ENCODE results near the gene RIPOR3.

RIPOR3 gene

GRCh38 chr20:50690650-50691572 lies at the start of gene RIPOR3:
TSS of gene RIPOR3 (minus strand) at chr20:50691542. CDS start at chr20:50691128, 414 bp downstream.
- peak; percentile 63 for DNase-seq (ENCODE audit: low read depth)

DNA sequence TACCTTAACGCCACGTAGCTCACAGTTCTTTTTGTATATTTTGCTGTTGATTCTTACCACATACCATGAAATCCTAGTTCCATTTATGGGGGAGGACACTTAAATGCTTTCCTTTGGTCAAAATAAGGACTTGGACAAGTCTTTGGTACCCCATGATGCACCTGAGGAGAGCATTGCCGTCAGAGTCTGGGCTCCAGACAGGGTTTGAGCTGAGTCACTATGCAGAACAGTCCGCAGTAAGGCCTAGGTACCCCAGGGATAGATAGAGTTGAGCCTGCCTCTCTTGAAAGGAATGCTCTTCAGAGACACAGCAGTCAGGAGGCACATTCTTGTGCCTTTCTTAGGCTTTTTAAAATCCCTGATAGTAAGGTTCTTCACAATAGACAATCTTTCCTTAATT lies 46.0 kb upstream of the RIPOR3 start:
- DNase-seq (ENCODE audit: low read depth): no peak

DNA sequence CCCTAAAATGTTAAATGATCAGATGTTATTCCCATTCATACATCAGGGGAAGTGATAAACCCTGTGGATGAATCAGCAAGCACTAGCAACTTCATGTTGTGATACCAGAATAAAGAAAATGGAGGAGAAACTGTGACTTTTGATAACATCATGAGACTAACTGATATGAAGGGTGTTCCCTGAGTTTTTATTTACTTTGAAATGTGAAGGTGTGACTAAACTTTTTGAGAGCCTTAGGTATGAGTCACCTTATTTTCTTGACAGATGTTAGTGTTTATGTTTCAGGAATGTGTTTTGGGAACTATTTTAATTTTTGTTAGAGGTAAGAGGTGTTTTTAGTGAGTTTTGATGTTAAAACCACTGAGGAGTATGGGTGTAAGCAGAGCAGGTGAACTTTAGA lies 44.5 kb upstream of the RIPOR3 start:
- DNase-seq (ENCODE audit: low read depth): peak; percentile 52

GRCh38 chr20:50734730-50735679 lies 43.7 kb upstream of the RIPOR3 start:
- DNase-seq (ENCODE audit: low read depth): no peak

DNA sequence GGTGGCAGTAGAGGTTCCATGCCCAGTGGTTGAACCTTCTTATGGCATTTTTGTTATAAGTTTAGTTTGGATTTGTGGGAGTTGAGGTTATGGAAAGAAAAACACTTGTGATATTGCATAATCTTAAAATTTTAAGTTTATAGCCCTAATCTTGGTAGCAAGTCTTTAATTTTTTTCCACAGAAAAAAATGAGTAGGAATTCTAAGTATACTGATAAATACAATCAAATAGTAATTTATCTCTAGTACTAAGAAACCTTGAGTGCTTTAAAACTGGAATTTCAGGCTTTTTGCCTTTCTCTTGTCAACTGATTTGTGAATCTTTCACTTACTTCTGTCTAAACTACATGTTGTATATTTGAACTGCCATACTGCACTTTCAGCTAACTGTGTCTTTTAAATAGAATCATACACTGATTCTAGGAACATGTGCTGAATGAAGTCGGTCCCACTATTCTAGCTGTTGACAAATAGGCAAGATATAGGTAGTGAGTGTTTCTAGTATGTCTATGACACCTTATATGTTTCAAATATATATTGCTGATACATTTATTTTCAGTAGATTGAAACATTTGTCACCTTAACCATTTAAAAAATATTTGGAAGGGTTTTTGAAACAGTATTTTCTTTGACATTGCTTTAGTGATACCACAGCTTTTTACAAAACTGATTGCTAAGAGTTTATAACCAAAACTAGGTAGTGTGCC lies 42.5 kb upstream of the RIPOR3 start:
- no peak for DNase-seq (ENCODE audit: low read depth)

DNA sequence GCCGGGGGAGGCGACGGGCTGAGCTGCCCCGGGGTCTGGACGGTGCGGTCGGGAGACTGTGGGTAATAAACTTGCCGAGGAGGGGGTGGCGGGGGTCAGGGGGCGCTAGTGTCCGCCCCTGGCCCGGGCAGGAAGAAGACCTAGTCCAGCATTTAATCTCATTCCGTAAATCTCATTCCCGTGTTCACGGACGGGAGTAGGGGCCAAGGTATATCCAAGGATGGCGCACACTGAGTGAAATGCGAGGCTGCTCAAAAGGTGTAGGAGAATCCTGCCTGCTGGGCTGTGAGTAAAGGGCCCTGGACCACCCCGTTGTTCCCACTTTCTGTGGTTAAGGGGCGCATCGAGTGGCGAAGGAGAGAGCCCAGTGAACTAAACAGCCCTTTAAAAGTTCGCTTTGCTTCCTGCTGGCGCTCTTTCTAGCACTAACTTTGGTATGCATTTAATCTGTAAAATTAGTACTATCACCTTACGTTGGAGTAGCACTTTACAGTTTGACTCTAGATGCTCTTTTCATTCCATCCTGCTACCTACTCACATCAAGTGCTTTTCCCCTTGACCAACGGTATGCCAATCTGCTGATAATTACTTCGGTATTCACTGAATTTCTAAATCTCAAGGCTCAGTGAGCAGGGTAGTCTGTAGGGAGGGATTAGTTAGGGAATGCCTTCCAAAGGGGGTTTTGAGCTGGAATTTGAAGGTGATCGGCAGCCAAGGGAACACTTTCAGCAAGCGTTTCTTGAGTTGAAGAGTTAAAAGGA lies 40.8 kb upstream of the RIPOR3 start:
- DNase-seq (ENCODE audit: low read depth): no peak

DNA sequence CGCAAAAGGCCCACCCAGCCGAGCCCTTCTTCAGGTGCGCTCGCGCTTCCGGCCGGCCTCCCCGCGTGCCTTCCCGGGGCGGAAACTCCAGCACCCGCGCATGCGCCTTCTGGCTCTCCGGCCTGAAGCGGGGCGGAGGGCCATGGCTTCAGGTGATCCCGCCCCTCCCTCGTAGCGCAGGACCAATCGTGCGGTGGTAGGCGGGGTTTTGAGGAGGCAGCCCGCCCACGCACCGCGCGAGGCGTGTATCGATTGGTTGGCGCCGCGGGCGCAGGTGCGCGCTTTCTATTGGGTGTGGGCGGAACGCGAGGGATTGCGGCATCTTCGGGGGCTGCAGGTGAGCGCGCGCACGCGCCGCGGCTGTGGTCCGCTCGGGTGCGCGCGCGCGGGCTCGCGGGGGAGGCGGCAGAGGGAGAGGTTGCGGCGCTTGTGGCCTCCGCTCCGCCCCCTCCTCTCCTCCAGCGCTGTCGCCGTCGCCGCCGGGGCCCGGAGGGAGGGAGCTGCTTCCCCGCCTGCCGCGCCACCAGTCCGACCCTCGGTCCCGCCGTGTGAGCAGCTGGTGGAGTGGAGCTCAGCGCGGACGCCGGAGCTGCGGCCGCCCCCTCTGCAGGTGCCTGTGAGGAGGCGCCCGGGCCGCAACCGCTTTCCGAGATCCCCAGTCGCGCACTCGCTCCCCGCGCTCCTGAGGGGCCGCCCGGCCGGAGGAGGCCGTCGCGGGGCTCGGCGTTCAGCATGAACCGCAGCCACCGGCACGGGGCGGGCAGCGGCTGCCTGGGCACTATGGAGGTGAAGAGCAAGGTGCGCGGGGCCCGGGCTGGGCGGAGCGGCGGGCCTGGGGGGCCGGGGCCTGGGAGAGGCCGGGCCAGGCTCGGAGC lies 40.0 kb upstream of the RIPOR3 start, which contains the start of gene PARD6B:
PARD6B (plus strand) TSS at position 526 of the 875 bp plus-strand sequence; CDS start at position 733, 207 bp downstream.
- DNase-seq (ENCODE audit: low read depth): peak; percentile 99

DNA sequence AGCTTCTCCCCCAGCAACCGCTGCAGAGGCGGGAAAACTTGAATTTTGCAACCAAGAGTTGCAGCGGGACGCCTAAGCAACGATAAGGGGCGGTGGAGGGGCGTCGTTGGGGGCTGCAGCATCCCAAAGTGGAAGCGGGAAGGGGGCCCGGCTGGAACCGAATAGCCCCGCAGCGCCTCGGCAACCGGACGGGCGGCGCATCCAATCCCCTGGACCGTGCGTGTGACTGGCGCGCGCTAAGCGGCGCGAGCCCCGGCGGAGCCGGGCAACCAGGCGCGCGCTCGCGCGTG lies 39.4 kb upstream of the RIPOR3 start:
- no peak for DNase-seq (ENCODE audit: low read depth)

- peak; percentile 51 for DNase-seq (ENCODE audit: low read depth)
Observed at GRCh38 chr20:50729901-50730764, 38.8 kb upstream of the RIPOR3 start.

DNA sequence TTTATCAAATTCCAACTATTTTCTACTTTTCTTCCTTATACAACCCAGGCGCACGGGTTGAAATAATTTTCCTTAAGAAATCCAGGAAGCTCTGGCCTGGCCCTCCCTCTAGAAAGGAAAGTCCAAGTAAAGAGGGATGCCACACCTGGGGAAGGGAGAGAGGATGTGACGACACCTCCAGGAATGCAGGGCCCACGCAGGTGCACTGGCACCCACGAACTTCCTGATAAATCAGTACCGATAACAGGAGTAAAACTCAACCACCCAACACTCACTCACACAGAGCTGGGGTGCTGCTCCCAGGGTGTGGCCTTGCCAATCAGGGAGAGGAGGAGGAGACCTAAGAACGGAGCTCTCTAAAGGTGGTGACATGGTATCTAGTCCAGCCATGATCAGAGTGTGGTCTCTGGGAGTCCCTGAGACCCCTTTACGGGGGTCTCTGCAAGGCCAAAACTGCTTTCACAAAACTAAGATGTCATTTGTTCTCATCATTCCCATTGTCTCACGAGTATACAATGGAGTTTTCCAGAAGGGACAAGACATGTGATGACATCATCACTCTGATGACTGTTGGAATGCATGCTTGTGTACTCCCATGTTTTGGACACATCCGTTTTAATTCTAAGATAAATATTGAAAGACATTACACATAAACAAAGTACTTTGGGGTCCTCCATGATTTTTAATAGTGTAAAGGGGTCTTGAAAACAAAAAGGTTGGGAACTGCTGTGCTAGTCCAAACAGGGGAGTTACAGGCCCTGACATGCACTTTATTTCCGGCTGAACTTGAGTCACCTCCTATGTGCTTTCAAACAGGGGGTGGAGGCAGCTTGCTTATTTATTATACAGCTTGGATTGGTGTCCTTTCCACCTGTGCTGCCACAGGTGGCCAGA lies 37.9 kb upstream of the RIPOR3 start:
- peak; percentile 53 for DNase-seq (ENCODE audit: low read depth)

DNA sequence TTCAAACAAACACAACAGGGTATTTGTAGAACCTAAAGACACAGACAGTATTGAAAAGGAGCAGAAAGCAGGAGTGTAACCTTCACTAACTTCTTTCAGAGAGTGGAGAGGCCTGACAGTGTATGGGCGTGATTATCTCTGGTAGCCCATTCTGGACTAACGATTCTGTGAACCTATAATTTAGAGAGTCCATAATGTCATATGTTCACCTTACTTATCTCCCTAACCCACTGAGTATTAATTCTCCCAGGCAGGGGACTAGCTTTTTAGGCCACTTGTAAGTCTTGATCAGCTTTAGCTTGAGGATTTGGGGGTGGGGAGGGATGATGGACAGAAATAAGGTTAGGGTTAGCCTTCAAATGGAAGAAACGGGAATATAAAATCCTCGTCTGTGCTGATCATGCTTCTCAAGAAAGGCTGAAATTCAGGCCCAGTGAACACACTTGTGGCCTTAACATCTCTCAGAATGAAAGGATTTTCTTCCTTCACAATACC lies 37.2 kb upstream of the RIPOR3 start:
- no peak for DNase-seq (ENCODE audit: low read depth)

DNA sequence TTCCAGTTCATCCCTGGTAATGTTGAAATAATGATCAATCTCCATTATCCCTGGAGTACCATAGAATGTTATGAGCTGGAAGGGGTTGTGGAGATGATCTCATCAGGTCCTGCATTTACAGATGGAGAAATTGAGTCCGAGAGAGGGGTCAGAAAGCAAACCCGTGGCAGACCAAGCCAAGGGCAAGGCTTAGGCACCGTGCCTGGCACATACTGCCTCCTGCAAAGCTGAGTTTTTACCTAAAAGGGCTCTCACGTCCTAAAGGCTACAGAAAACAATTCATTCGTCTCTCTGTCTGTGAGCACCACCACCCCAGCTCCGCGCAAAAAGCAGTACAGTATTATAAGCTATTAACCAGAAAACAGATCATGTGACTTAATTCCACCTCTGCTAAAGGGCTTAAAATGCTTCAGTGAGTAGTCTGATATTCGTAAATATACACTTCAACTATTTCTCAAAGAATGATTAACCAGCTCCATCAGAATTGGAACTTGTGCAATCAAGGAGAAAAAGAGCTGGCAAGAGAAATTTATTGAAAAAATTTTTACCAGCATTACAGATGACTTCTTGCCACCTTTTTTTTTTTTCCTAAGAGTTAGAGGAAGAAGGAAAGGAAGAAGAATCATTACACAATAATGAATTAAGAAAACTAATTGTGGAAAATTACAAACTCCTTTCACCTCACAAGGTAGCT lies 36.6 kb upstream of the RIPOR3 start:
- DNase-seq (ENCODE audit: low read depth): no peak

DNA sequence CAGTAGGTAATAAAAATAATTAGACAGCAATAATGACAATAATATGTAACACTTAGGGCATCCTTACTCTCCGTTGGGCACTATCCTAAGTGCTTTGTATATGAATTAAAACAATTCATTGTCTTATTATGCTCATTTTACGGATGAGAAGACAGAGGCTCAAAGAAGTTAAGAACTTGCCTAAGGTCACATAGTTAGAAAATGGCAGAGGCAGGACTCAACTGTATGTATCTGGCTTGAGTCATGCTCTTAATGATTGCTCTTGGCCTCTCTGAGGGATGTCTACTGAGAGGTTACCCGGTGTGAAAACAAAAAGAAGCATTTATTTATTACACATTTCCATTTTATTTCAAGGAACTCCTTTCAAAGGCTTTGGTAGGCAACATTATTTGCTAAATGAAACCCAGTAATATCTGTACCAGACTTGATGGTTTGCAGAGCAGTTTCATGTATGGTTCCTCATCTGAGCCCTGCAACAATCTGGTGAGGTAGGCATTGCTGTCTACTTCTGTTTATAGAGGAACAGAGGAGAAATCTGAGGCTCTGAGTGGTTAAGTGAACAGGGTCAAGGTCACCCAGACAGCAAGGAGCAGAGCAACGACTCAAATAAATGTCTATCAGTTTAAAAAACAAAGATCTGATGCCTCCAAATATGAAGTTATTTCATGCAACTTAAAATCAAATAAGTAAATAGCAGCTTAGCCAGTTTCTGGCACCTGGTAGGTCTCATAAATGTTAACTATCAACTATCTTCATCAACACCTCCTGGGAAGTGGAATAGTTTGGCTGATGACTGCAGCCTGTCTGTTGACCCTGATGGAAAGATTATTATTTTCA lies 35.8 kb upstream of the RIPOR3 start:
- no peak for DNase-seq (ENCODE audit: low read depth)

GRCh38 chr20:50725724-50726005 lies 34.3 kb upstream of the RIPOR3 start:
- DNase-seq (ENCODE audit: low read depth): no peak

DNA sequence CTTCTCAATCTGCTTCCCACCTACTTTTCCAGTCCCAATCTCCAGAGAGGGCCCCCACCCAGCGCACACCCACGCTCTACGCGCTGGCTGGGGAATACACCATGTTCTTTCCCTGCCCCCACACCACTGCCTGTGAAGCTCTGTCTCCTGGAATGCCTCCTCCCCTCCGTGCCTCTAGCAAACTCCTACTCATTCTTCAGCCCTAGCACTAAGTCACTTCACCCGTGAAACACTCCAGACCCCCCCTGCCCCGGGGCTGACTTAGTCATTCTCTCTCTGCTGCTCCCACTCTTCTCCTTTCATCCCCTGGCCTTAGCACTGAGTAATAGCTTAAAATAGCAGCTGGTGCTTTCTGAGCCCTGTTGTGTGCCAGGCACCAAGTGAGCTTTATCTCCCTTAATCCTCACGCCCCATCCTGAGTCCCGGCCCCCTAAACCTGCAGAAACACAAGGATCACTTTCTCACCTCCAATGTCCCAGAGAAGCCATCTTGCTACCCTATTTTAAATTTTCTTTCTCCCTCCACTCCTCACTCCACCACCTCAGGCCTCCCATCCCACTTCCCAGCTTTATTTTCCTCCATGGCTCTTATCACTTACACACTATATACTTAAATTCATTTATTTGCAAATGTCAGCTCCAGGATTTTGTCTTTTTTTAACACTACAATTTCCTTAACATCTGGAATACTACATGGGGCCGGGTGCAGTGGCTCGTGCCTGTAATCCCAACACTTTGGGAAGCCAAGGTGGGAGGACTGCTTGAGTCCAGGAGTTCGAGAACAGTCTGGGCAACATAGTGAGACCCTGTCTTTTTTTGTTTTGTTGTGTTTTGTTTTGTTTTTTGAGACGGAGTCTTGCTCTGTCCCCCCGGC lies 33.7 kb upstream of the RIPOR3 start:
- peak; percentile 100 for DNase-seq (ENCODE audit: low read depth)

All from ELR (cell line).